Measurements from ENCODE around the gene OGA. TPM values are rescaled to one million over a fixed set of nuclear protein-coding genes. Genes with fewer than 3 reads are reported as not detected.

The OGA gene
- total RNA-seq, 1 donor from 2014 or later, result 125 TPM

- Histone ChIP-seq H3K27me3 (no peaks in the 10 kb centered on the region), H3K4me3 (peak overlapping the region; percentile 73 to 99), H3K36me3 (peaks cover 0 to 6% of the 10 kb centered on the region in 2 donors), H3K9me3 (no peaks in the 10 kb centered on the region), H3K4me1 (peaks cover 48% of the 10 kb centered on the region), H3K27ac (peak overlapping the region; percentile 99)
- intact Hi-C loops (cut with DNase I), result no loop called here
- no peak for TF ChIP-seq POLR2AphosphoS5 (IDR thresholded peaks at IDR 0.05; ENCODE audit: insufficient read depth in 1 of 2, low read depth in 1 of 2)
- TF ChIP-seq CTCF (IDR thresholded peaks at IDR 0.05), result no peak
- TF ChIP-seq POLR2A (IDR thresholded peaks at IDR 0.05), result no peak
- DNase-seq (ENCODE audit: extremely low spot score in 2 of 2), result no peak
These were observed 1.3 kb downstream of the OGA start for GRCh38 chr10:101816913-101817336.

GRCh38 chr10:101816376-101816775 lies 1.9 kb downstream of the OGA start:
- peaks cover 49% of the 10 kb centered on the region for H3K4me1 ChIP-seq
- H3K9me3 ChIP-seq, result no peaks in the 10 kb centered on the region
- peak overlapping the region; percentile 73 to 99 for H3K4me3 ChIP-seq
- intact Hi-C loops (cut with DNase I), result no loop called here
- DNase-seq (ENCODE audit: extremely low spot score in 2 of 2), result no peak
- H3K27me3 ChIP-seq, result no peaks in the 10 kb centered on the region
- peaks cover 0 to 6% of the 10 kb centered on the region in 2 donors for H3K36me3 ChIP-seq
- TF ChIP-seq POLR2AphosphoS5 (IDR thresholded peaks at IDR 0.05; ENCODE audit: insufficient read depth in 1 of 2, low read depth in 1 of 2) (no peak), POLR2A (IDR thresholded peaks at IDR 0.05) (no peak), CTCF (IDR thresholded peaks at IDR 0.05) (no peak)
- peak overlapping the region; percentile 34 for H3K27ac ChIP-seq

- no peak overlapping the region for H3K27ac ChIP-seq
- DNase-seq (ENCODE audit: extremely low spot score in 2 of 2), result no peak
- intact Hi-C loops (cut with DNase I), result no loop called here
These were observed 3.7 kb downstream of the OGA start for GRCh38 chr10:101814466-101815071.

GRCh38 chr10:101812606-101813005 lies 5.6 kb downstream of the OGA start:
- H3K4me3 ChIP-seq, result no peak overlapping the region
- H3K27me3 ChIP-seq, result no peaks in the 10 kb centered on the region
- peaks cover 48% of the 10 kb centered on the region for H3K4me1 ChIP-seq
- intact Hi-C loops (cut with DNase I), result no loop called here
- H3K9me3 ChIP-seq, result no peaks in the 10 kb centered on the region
- TF ChIP-seq CTCF (IDR thresholded peaks at IDR 0.05), result no peak
- no peak for TF ChIP-seq POLR2AphosphoS5 (IDR thresholded peaks at IDR 0.05; ENCODE audit: insufficient read depth in 1 of 2, low read depth in 1 of 2)
- no peak for TF ChIP-seq POLR2A (IDR thresholded peaks at IDR 0.05)
- no peak overlapping the region for H3K27ac ChIP-seq
- DNase-seq (ENCODE audit: extremely low spot score in 2 of 2), result no peak
- peaks cover 0 to 31% of the 10 kb centered on the region in 2 donors for H3K36me3 ChIP-seq

More at GRCh38 chr10:101814466-101815071, 3.7 kb downstream of the OGA start:
- Histone ChIP-seq H3K9me3 (no peaks in the 10 kb centered on the region), H3K36me3 (peaks cover 0 to 18% of the 10 kb centered on the region in 2 donors), H3K4me3 (peak overlapping the region; percentile 73 to 99), H3K27me3 (no peaks in the 10 kb centered on the region), H3K4me1 (peaks cover 45% of the 10 kb centered on the region)
- no peak for TF ChIP-seq POLR2AphosphoS5 (IDR thresholded peaks at IDR 0.05; ENCODE audit: insufficient read depth in 1 of 2, low read depth in 1 of 2)

- intact Hi-C loops (cut with DNase I), result no loop called here
- Histone ChIP-seq H3K36me3 (peaks cover 0 to 76% of the 10 kb centered on the region in 2 donors), H3K27me3 (no peaks in the 10 kb centered on the region), H3K9me3 (no peaks in the 10 kb centered on the region), H3K27ac (no peak overlapping the region), H3K4me1 (peaks cover 14% of the 10 kb centered on the region), H3K4me3 (no peak overlapping the region)
- TF ChIP-seq POLR2AphosphoS5 (IDR thresholded peaks at IDR 0.05; ENCODE audit: insufficient read depth in 1 of 2, low read depth in 1 of 2) (no peak), CTCF (IDR thresholded peaks at IDR 0.05) (no peak), POLR2A (IDR thresholded peaks at IDR 0.05) (no peak)
- DNase-seq (ENCODE audit: extremely low spot score in 2 of 2), result no peak
These were observed 11.1 kb downstream of the OGA start for GRCh38 chr10:101807158-101807557.
